ENCODE measurements around the gene RIIAD1.
"Not testable (repeated sequence)": the region's sequence is repeated elsewhere in the genome, so short reads cannot be mapped to it uniquely, and the experiment has no call there.

RIIAD1 gene, protein sequence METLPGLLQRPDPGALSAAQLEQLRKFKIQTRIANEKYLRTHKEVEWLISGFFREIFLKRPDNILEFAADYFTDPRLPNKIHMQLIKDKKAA

DNA sequence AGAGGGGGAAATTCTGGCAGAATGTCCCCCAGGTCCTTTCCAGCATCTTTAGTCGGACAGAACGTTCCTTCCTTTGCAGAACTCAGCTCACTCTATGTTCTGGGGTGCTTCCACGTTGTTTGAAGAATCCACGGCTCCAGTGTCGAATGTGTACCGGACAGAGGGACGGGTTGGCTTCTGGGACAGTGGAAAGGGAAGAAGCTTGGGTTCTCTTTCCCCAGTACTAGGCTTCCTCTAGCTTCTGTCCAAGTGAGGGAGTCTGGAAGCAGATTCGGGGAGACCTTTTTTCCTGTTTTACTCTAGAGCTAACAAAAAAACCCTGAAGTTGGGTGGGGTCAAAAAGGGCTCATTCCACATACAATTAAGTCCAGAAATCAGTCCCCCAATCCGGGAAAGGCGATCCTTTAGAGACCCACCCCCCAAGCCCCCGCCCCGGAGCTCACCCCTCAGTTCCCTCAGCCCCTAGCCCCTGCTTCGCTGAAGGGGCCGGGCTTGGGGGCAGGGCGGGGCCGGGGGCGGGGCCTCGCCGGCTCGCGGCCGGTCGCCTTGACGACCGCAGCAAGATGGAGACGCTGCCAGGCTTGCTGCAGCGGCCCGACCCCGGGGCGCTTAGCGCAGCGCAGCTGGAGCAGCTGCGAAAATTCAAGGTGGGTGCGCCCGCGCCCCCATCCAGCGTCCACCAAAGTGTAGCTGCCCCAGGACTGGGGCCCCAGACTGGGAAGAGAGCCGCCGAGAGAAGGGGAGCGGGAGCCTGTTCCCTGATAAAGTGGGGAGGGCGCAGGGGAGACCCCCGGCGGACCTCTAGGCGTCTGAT is at the start of gene RIIAD1:
Gene RIIAD1, plus strand, starts transcription at position 549 of the 814 bp plus-strand sequence. Its CDS starts 15 bp downstream, at position 564.
- peak; percentile 38 for DNase-seq

DNA sequence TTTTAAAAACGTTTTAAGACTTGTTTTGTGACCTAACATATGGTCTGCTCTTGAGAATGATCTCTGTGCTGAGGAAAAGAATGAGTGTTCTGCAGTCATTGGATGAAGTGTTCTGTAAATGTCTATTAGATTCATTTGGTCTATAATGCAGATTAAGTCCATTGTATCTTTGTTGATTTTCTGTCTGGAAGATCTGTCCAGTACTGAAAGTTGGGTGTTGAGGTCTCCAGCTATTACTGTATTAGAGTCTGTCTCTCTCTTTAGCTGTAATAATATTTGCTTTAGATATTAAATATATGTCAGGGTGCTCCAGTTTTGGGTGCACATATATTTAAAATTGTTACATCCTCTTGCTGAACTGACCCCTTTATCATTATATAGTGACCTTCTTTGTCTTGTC is 47.9 kb upstream of the RIIAD1 start:
- DNase-seq = no peak

DNA sequence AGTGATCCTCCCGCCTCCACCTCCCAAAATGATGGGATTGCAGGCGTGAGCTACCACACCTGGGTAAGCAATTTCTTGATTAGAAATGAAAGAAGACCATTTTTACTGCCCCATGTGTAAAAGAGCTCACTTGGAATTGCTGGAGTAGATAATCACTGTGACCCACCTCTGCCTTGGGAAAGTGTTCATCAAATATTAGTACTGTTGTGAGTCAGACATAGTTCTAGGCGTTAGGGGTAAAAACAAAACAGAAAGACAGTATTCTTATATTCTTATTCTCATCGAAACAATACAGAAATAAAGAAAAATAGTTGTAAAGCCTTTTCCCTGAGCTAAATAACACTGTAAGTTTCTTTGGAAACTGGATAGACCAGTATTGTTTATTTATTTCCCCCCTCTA is 40.9 kb upstream of the RIIAD1 start:
- DNase-seq = no peak

DNA sequence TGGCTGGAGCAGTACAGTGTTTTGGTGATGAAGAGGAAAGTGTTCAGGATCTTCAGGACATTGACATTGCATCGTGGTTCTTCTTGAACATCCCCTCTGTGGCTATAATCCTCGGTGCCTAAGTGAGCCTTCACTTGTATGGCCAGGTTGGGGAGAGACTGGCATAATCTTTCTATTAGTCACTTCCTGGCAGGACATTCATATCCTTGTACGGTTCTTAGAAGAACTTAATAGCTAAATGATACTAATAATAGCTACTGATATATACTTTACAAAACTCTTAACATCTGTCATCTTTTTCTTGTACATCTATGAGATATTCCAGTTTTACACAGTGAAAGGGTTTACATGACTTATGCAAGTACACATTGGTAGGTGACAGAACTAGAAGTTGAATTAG is 40.5 kb upstream of the RIIAD1 start:
- DNase-seq = no peak

DNA sequence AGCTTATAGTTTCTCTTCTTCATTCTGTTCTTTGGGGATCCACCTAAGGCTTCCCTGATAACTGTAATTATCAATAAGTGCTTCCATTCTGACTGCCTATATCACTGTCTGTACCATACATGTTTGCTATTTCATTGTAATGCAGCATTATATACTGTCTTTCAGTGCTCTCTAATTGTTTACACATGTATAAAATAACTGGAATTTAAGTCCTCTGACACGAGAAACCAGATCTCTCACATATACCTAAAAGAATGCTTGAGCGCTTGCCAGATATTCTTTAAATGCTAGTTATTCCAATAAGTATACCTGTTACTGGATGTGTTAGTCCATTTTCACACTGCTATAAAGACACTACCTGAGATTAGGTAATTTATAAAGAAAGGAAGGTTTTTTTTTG is 39.4 kb upstream of the RIIAD1 start:
- DNase-seq = no peak

DNA sequence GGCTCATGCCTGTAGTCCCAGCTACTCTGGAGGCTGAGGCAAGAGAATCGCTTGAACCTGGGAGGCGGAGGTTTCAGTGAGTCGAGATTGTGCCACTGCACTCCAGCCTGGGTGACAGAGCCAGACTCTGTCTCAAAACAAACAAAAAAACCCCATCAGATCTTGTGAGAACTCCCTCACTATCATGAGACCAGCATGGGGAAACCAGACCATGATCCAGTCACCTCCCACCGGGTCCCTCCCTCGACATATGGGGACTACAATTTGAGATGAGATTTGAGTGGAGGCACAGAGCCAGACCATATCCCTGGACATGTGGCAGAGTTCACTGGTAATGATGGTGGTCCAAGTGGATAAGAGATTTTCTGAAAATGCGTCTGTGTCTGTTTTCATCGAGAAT is 38.4 kb upstream of the RIIAD1 start:
- DNase-seq = not testable (repeated sequence)

DNA sequence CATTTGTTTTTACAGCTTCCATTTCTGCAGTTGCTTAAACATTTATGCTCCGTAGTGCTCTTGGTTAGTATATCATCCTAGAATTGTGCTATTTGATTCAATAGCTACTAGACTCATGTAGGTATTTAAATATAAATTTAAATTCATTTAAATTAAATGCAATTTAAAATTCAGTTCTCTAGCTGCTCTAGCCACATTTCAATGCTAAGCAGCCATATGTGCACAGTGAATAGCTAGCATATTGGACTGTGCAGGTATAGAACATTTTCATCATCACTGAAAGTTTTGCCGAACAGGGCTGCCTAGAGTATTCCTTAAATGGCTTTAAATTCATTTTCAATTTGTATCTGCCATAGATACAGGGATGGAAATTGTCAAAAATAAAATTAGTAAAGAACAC is 37.2 kb upstream of the RIIAD1 start:
- no peak for DNase-seq

DNA sequence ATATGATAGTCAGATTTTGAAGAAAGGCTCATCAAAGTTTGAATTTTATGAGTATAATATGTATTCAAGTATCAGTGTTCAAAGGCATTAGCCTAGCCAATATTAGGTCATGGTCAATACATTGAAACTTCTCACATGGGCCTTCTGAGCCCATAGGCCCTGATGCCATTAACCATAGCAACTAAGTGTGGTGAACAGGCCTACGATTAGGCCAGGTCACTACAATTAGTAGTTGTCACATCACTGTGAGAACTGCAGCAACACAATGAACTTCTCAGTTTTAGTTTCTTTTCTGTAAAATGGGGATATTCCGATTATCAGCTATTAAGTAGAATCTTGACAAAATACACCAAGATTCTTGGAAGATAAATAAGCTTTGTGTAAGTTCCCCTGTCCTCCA is 34.8 kb upstream of the RIIAD1 start:
- DNase-seq = no peak

DNA sequence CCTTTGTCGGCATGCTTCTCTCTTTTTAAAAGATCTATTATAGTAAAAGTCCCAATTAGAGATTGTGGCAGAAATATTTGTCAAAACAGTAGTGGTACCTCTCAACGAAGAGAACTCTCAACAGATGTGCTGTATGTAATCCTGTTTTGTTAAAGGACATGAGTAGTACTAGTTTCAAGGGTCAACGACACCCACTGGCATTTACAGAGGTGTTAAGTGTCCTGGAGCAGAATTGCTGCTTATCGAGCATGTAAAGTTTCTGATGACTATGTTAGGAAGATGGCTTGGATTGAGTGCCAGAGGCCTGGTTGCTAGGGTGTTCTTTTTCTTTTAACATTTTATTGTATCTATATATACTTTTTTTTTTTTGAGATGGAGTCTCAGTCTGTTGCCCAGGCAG is 31.8 kb upstream of the RIIAD1 start:
- DNase-seq = no peak

DNA sequence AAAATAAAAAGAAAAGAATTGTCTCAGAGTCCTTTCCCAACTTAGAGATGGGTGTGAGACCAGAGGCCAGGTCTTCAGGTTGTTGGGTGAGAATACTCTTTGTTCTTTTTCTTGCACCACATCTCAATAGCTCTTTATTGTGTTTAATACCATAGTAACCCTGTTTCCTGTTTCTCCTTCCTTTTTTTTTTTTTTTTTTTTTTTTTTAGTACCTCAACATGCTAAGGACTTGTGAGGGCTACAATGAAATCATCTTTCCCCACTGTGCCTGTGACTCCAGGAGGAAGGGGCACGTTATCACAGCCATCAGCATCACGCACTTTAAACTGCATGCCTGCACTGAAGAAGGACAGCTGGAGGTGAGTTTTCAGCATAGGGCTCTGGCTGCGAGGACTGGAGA is 29.1 kb upstream of the RIIAD1 start:
- no peak for DNase-seq

DNA sequence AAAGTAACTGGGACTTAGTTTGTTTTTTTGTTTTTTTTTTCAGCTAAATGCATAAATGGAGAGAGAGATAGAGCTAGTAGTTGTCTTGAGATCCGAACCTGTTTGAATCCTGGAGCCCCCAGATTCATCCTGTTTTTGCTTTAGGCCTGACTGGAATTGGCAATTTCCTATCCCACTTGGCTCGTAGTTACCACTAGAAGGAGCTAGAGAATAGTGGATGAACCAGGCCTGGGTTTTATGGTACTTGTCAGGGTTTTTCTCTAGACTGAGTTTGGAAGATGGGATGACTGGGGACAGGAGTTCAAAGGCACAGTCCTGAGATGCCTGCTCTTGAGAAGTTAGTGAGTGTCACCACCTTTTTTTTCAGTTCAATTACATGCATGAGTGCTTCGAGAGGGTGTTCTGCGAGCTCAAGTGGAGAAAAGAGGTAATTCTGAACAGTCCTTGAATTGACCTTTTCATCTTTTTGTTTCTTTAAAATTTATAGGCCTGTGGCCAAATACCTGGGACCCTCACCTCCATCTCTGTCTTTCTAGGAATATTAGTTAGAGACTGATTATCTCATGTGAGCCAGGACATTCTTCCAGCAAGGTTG is 28.2 kb upstream of the RIIAD1 start:
- no peak for DNase-seq

DNA sequence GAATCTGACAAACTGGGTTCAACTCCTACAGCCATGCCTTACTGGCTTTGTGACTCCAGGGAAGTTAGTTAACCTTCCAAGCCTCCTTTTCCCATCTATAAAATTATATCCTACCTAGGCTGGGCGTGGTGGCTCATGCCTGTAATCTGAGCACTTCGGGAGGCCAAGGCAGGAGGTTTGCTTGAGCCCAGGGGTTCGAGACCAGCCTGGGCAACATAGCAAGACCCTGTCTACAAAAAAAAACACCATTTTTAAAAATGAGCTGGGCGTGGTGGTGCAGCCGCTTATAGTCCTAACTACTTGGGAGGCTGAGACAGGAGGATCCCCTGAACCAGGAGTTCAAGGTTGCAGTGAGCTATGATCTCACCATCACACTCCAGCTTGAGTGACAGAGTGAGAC is 19.8 kb upstream of the RIIAD1 start:
- no peak for DNase-seq

DNA sequence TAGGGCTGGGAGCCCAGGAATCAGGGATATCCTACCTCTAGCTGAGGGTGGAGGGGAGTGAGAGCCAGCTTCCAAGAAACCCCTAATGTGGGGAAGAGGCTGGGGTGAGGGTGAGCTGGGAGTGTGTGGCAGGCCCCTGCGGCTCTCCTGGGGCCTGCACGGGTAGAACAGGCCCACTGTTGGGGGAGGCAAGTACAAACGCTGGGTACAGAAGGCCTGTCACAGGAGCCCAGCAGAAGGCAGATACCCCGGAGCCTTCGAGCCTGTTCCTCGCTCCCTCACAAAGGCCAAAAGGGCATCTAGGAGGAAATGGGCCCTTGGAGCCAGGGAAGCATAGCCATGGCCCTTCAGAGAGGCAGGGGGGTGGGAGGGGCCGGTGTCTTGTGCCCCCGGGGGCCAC is 18.4 kb upstream of the RIIAD1 start:
- no peak for DNase-seq

DNA sequence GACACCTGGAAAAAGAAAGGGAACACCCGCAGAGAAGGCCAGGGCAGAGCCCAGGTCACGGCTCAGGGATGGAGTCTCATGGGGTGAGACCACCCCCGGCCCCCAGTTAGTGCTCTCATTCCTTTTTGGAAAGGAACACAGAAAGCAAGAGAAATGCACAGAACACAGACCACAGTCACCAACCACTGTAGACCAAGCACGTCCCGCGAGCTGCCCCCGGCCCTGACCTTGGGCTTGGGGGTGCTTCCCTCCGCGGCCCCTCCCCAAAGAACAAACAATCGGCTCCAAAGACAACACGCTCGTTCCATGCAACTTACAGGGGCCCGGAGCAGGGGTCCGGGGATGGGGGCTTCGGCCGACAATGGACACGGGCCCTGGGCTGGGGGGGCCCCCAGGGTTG is 17.5 kb upstream of the RIIAD1 start:
- no peak for DNase-seq

DNA sequence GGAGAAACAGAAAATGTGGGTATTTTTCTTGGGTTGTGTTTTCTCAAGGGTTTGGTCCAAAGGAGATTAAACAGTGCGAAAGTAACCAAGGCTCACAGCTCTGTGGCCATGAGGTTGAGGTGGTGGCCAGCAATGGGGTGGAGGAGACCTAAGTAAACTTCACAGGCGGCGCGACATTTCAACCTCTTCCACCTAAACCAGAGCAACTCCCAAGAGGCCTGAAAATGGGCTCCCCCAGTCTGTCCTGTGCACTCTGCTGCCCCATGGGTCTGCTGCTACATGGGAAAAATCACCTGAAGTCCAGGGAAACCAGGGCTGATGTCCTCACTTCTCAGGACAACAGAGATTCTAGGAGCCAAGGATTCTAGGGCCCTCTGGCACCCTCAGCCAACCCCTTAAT is 17.1 kb upstream of the RIIAD1 start:
- DNase-seq = no peak

DNA sequence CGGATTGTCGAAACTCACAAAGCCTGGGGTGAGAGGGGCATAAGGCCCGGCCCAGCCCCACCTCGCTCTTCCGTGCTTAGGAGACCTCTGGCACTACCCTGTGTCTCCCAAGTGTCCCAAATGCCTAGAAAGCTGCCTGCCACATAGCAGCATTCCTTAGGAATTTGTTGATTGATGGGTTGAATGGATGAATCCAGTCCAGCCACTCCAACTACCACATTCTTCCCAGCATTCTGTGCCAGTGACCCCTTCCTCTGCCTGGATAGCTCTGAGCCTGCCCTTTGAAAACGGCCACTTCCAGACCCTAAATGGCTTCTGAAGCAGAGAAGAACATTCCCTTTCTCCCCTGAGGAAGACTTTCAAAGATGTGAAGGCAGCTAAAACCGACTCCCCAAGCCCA is 16.2 kb upstream of the RIIAD1 start:
- DNase-seq = no peak

DNA sequence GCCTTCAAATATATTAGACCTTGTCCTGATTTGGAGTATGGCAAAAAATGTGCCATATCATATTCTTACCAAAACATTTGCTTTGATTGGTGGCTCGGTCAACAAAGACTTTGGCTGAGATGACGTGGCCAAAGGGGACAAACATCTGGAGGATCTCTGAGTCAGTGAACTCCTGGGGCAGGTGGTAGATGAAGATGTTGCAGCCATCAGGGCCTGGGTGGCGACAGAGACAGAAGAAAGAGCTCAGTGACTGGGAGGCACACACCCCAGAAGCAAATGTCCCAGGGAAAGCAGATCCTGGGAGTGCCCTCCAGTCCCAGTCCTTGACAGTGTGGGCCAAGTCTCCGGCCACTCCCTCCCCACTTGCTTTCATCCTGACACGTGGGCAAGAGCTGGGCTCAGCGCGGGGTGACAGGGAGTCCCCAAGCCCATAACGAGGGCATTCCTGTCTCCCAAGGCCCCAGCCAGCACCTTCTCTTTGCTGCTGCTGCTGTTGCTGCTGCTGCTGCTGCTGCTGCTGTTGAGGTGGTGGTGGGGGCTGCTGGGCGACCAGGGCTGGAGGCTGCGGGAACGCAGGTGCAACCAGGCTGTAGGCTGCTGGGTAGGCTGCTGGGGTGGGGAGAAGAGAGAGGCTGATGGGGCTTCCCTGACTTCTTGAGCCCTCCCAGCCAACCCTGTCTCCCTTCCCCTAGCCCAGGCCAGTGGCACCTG is 15.4 kb upstream of the RIIAD1 start:
- no peak for DNase-seq

DNA sequence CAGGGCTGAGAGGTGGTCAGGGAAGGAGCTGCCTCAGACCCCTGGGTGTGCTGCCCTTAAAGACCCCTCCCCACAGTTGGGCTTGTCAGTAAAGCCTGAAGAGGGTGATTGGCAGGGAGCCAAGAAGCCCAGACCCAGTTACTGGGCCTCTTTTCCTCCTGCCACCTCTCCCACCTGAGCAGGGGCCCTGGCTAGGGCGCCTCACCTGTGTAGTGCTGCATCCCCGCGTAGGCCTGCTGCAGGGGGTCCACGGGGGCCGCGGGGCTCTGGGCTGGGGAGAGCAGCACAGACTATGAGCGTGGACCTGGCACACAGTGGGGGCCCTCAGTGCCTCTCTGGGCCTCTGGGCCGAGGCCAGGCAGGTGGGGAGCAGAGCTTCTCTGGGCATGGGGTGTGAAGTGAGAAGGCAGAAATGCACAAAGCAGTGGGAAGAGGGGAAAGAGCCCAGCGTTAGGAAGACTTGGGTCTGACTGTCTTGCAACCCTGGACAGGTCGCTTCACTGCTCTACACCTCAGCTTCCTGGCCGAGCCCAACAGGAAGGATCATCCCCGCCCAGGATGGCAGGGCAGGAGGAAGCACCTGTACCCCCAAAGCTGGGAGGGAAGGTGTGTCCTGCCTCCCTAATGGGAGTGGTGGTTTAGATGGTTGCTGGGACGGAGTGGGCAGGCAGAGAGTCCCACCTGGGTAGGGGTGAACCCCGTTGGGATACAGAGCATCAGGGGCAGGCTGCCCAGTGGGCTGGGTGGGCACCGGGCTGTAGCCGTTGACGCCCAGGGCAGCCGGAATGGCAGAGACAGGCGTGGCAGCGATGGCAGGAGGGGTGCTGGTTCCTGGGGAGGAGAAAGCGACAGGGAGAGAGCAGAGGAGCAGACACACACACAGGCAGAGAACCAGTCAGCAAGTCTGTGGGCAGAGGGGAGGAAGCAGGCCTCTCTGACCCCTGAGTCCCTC is 14.6 kb upstream of the RIIAD1 start:
- no peak for DNase-seq

DNA sequence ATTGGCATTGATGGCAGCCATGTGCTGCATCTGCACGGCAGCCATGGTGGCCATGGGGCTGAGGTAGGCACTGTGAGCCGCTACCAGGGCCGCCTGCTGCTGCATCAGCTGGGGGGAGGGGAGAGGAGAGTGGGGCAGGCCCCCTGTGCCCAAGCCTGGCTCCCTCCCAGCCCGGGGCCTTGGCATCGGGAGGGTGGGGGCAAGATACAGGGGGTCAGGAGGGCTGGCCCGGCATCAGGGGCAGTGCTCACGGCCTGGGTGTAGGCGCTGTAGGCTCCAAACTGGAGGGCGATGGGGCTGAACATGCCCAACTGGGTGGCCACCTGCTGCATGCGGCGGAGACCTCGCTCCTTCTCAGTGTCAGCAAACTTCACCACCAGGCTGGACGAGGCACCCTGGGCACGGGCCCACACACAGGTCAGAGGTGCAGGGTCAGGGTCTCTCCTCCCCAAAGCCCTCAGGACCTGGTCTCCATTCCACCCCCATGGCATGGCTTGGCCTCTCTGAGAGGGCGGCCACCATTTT is 13.7 kb upstream of the RIIAD1 start:
- no peak for DNase-seq

DNA sequence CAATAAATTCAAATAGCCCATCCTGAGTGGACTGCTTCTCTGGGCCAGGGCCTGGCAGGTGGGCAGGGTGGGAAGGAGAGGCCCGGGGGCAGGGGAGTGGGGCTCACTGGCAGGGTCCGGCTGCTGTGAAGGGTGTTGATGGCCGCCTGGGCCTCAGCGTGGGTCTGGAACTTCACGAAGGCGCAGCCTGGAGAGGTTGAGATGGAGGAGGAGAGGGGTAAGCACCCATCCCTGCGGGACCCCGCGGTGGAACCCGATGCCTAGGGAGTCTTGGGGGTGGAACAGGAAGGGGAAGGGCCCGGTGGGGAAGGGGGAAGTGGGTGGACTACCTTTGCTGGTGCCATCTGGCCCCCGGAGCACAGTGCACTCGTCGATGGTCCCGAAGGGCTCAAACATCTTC is 12.4 kb upstream of the RIIAD1 start:
- no peak for DNase-seq

DNA sequence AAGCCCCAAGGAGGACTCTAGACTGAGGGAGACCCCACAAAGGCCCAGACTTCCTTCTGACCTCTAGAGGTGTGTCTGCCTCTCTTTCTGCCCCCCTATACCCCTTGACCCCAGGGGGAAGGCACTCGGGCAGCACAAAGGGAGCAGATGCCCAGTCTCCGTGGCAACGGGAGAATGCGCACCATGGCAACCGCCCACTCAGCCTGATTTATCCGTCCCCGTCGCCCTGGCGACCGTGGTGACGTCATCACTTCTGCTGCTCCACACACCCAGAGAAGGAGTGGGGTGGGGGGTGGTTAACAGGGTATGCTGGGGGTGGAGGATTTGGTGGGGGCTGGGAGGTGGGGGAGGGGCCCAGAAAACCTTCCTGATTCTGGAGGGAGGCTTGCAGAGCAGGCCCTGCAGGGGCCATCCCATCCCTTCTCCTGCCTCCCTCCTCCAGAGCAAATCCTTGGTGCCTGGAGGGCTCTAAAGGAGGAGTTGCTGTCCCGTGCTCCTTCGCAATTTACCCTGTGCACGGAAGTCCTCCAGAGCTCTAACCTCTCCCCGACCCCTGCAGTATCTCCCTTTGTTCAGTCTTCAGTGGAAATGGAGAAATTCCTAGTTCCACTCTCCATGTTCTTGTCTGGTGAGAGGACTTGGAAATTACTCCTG is 11.0 kb upstream of the RIIAD1 start:
- peak; percentile 33 for DNase-seq
